Measurements from ENCODE around the gene GLG1. TPM values are rescaled to one million over a fixed set of nuclear protein-coding genes. Genes with fewer than 3 reads are reported as not detected.
A peak's percentile ranks its signal among the peaks of the same experiment; 100 is the strongest.

Gene GLG1
- total RNA-seq, 1 donor from 2014 or later, result 108 TPM

GRCh38 chr16:74480150-74481029 lies 126.5 kb downstream of the GLG1 start:
- Histone ChIP-seq H3K4me3 (ENCODE audit: low read depth, low read length) (no peak overlapping the region), H3K36me3 (ENCODE audit: control insufficient read depth, insufficient read depth, low read length) (no peaks in the 10 kb centered on the region), H3K27me3 (ENCODE audit: control insufficient read depth, insufficient read depth, low read length) (no peaks in the 10 kb centered on the region)
- peak; percentile 32 for DNase-seq (ENCODE audit: low read depth)
- TF ChIP-seq CTCF (IDR thresholded peaks at IDR 0.05; ENCODE audit: insufficient read depth, low read length, poor library complexity, severe bottlenecking), result no peak

GRCh38 chr16:74477226-74477625 lies 129.7 kb downstream of the GLG1 start:
- H3K36me3 ChIP-seq (ENCODE audit: control insufficient read depth, insufficient read depth, low read length), result peaks cover 3% of the 10 kb centered on the region
- DNase-seq (ENCODE audit: low read depth), result no peak
- no peak for TF ChIP-seq CTCF (IDR thresholded peaks at IDR 0.05; ENCODE audit: insufficient read depth, low read length, poor library complexity, severe bottlenecking)
- no peak overlapping the region for H3K4me3 ChIP-seq (ENCODE audit: low read depth, low read length)
- no peaks in the 10 kb centered on the region for H3K27me3 ChIP-seq (ENCODE audit: control insufficient read depth, insufficient read depth, low read length)

GRCh38 chr16:74474416-74474815 lies 132.5 kb downstream of the GLG1 start:
- no peak overlapping the region for H3K4me3 ChIP-seq (ENCODE audit: low read depth, low read length)
- H3K36me3 ChIP-seq (ENCODE audit: control insufficient read depth, insufficient read depth, low read length), result peaks cover 3% of the 10 kb centered on the region
- H3K27me3 ChIP-seq (ENCODE audit: control insufficient read depth, insufficient read depth, low read length), result no peaks in the 10 kb centered on the region
- DNase-seq (ENCODE audit: low read depth), result no peak
- TF ChIP-seq CTCF (IDR thresholded peaks at IDR 0.05; ENCODE audit: insufficient read depth, low read length, poor library complexity, severe bottlenecking), result no peak

GRCh38 chr16:74472540-74472939 lies 134.4 kb downstream of the GLG1 start:
- no peak for TF ChIP-seq CTCF (IDR thresholded peaks at IDR 0.05; ENCODE audit: insufficient read depth, low read length, poor library complexity, severe bottlenecking)
- Histone ChIP-seq H3K4me3 (ENCODE audit: low read depth, low read length) (no peak overlapping the region), H3K36me3 (ENCODE audit: control insufficient read depth, insufficient read depth, low read length) (peaks cover 5% of the 10 kb centered on the region), H3K27me3 (ENCODE audit: control insufficient read depth, insufficient read depth, low read length) (no peaks in the 10 kb centered on the region)
- no peak for DNase-seq (ENCODE audit: low read depth)

GRCh38 chr16:74472010-74472409 lies 134.9 kb downstream of the GLG1 start:
- no peaks in the 10 kb centered on the region for H3K27me3 ChIP-seq (ENCODE audit: control insufficient read depth, insufficient read depth, low read length)
- DNase-seq (ENCODE audit: low read depth), result no peak
- peaks cover 7% of the 10 kb centered on the region for H3K36me3 ChIP-seq (ENCODE audit: control insufficient read depth, insufficient read depth, low read length)
- TF ChIP-seq CTCF (IDR thresholded peaks at IDR 0.05; ENCODE audit: insufficient read depth, low read length, poor library complexity, severe bottlenecking), result no peak
- no peak overlapping the region for H3K4me3 ChIP-seq (ENCODE audit: low read depth, low read length)
